Keratinocyte (primary cell): ENCODE results near the gene IL17C. TPM values are rescaled to one million over a fixed set of nuclear protein-coding genes. Genes with fewer than 3 reads are reported as not detected.

ENCODE experiments used
- DNase-seq: peaks from one replicate; pipeline ENCODE4 v3.0.0-alpha.2; 2011; ENCODE audit warnings: low read depth, missing footprints, low spot score
- FAIRE-seq: peaks from 2 replicates; lab custom pipeline; 2011; peaks lifted over from hg19 to GRCh38; lab: Jason Lieb, UNC
- H2AFZ ChIP-seq: 2 replicates; pipeline ENCODE4 v1.6.0; 2012; ENCODE audit warnings: low read length, control low read depth, inconsistent platforms; ENCODE audit not compliant: control insufficient read depth
- H3K27ac ChIP-seq: 2 replicates; pipeline ENCODE4 v1.5.1; 2011; ENCODE audit warnings: low read length; ENCODE audit not compliant: control insufficient read depth, insufficient read depth
- H3K27me3 ChIP-seq: 3 replicates; pipeline ENCODE4 v1.6.0; 2011; ENCODE audit warnings: low read length; ENCODE audit not compliant: control insufficient read depth, insufficient read depth; ENCODE audit errors: extremely low read depth
- H3K36me3 ChIP-seq, 2 experiments: 2 replicates in 1 of 2; 3 replicates in 1 of 2; pipeline ENCODE4 v1.5.1; 2011; ENCODE audit warnings: low read length in 2 of 2, mild to moderate bottlenecking in 1 of 2; ENCODE audit not compliant: control insufficient read depth in 2 of 2, insufficient read depth in 2 of 2; ENCODE audit errors: extremely low read depth in 1 of 2
- H3K4me1 ChIP-seq: 3 replicates; pipeline ENCODE4 v1.5.1; 2011; ENCODE audit warnings: low read length; ENCODE audit not compliant: control insufficient read depth, insufficient read depth; ENCODE audit errors: extremely low read depth
- H3K4me2 ChIP-seq: 3 replicates; pipeline ENCODE4 v1.6.0; 2011; ENCODE audit warnings: low read depth, low read length; ENCODE audit not compliant: control insufficient read depth, insufficient read depth; ENCODE audit errors: extremely low read depth
- H3K4me3 ChIP-seq, 3 experiments: fragments of 200-600 bp in 1 of 3; sonication (generic) in 1 of 3; 2 replicates in 2 of 3; 3 replicates in 1 of 3; pipeline ENCODE4 v1.5.1; 2011 to 2016; ENCODE audit warnings: low read length in 3 of 3, mild to moderate bottlenecking in 3 of 3, control low read depth in 2 of 3, inconsistent platforms in 1 of 3, low read depth in 1 of 3, mixed read lengths in 1 of 3, mixed run types in 1 of 3, moderate library complexity in 1 of 3; ENCODE audit not compliant: control insufficient read depth in 2 of 3, insufficient read depth in 2 of 3; ENCODE audit errors: extremely low read depth in 1 of 3
- H3K79me2 ChIP-seq: 2 replicates; pipeline ENCODE4 v1.6.0; 2012; ENCODE audit warnings: low read length; ENCODE audit not compliant: control insufficient read depth, insufficient read depth
- H3K9ac ChIP-seq: 3 replicates; pipeline ENCODE4 v1.6.0; 2011; ENCODE audit warnings: low read length; ENCODE audit not compliant: control insufficient read depth, insufficient read depth; ENCODE audit errors: extremely low read depth
- H3K9me1 ChIP-seq: 3 replicates; pipeline ENCODE4 v1.6.0; 2011; ENCODE audit warnings: low read length; ENCODE audit not compliant: control insufficient read depth, insufficient read depth; ENCODE audit errors: extremely low read depth
- H3K9me3 ChIP-seq: 2 replicates; pipeline ENCODE4 v1.5.1; 2012; ENCODE audit warnings: low read depth, low read length; ENCODE audit not compliant: control insufficient read depth
- H4K20me1 ChIP-seq: 3 replicates; pipeline ENCODE4 v1.6.0; 2011; ENCODE audit warnings: low read length; ENCODE audit not compliant: control insufficient read depth, insufficient read depth; ENCODE audit errors: extremely low read depth
- CTCF ChIP-seq, 3 experiments: IDR thresholded peaks in 1 of 3; conservative IDR thresholded peaks in 1 of 3; optimal IDR thresholded peaks in 1 of 3; 2 replicates in 2 of 3; 3 replicates in 1 of 3; pipeline versions ENCODE3 to v1.5.1; 2011; ENCODE audit warnings: low read length in 3 of 3, mild to moderate bottlenecking in 3 of 3, moderate library complexity in 2 of 3, control low read depth in 1 of 3, inconsistent platforms in 1 of 3; ENCODE audit not compliant: insufficient read depth in 2 of 3; ENCODE audit errors: extremely low read depth in 1 of 3
- EZH2 ChIP-seq: IDR thresholded peaks from one replicate; pipeline ENCODE4 v1.6.1; 2012; ENCODE audit warnings: inconsistent platforms, mild to moderate bottlenecking, low read length, moderate library complexity
- dilution Hi-C: fragments of 300-500 bp; cut with MboI; formaldehyde crosslinking; loops from one replicate; pipeline ENCODE4 v1.7.0; 2020; ENCODE audit warnings: low sequenced_read_pairs; ENCODE audit not compliant: extremely low pct_ligation_motif_present
- polyA plus RNA-seq, 5 experiments: library from polyadenylated mRNA; depleted of rRNA in 3 of 5; stranded (reverse) in 3 of 5; stranded (forward) in 1 of 5; unstranded in 1 of 5; fragments of >200 nt; gene quantifications; 1 replicate in 1 of 5; 2 replicates in 3 of 5; 3 replicates in 1 of 5; pipeline versions ENCODE4 v1.2.1 to v1.2.3, GENCODE V29; 2011 to 2012; ENCODE audit warnings: missing spikeins in 2 of 5, low read depth in 1 of 5, low replicate concordance in 1 of 5

Gene IL17C
- polyA plus RNA-seq, 1 donor (not counting 4 experiments of a cell fraction or from before 2014, with no cell fraction given) = not detected

GRCh38 chr16:88610909-88611812 lies 27.2 kb upstream of the IL17C start:
- no peaks in the 10 kb centered on the region for H3K79me2 ChIP-seq
- H3K27me3 ChIP-seq = no peaks in the 10 kb centered on the region
- H3K27ac ChIP-seq = no peak overlapping the region
- H4K20me1 ChIP-seq = peaks cover 3% of the 10 kb centered on the region
- no peak overlapping the region for H2AFZ ChIP-seq
- DNase-seq (no peak), FAIRE-seq (no peak)
- TF ChIP-seq CTCF (optimal IDR thresholded peaks at IDR 0.05 in 1 of 3, IDR thresholded peaks at IDR 0.05 in 1 of 3, conservative IDR thresholded peaks at IDR 0.05 in 1 of 3; ENCODE audit: extremely low read depth in 1 of 3, insufficient read depth in 2 of 3, low read length in 3 of 3) (no peak), EZH2 (no peak)
- dilution Hi-C loops = no loop called here
- H3K36me3 ChIP-seq = peaks cover 18 to 24% of the 10 kb centered on the region in 2 experiments
- H3K4me3 ChIP-seq = no peak overlapping the region
- H3K4me1 ChIP-seq = no peaks in the 10 kb centered on the region
- no peaks in the 10 kb centered on the region for H3K9me3 ChIP-seq
- no peaks in the 10 kb centered on the region for H3K9me1 ChIP-seq
- no peak overlapping the region for H3K4me2 ChIP-seq
- no peak overlapping the region for H3K9ac ChIP-seq

- H3K36me3 ChIP-seq = peaks cover 19 to 24% of the 10 kb centered on the region in 2 experiments
- dilution Hi-C loops = no loop called here
- no peaks in the 10 kb centered on the region for H3K4me1 ChIP-seq
- H3K27me3 ChIP-seq = no peaks in the 10 kb centered on the region
- no peak overlapping the region for H3K4me2 ChIP-seq
- H3K9me1 ChIP-seq = no peaks in the 10 kb centered on the region
- H3K9me3 ChIP-seq = no peaks in the 10 kb centered on the region
- H3K4me3 ChIP-seq = no peak overlapping the region
- peaks cover 7% of the 10 kb centered on the region for H4K20me1 ChIP-seq
- no peaks in the 10 kb centered on the region for H3K79me2 ChIP-seq
- TF ChIP-seq EZH2 = no peak
- peak in 1 of 3 experiments; percentile 6 for TF ChIP-seq CTCF (optimal IDR thresholded peaks at IDR 0.05 in 1 of 3, IDR thresholded peaks at IDR 0.05 in 1 of 3, conservative IDR thresholded peaks at IDR 0.05 in 1 of 3; ENCODE audit: extremely low read depth in 1 of 3, insufficient read depth in 2 of 3, low read length in 3 of 3)
- H2AFZ ChIP-seq = no peak overlapping the region
- no peak overlapping the region for H3K27ac ChIP-seq
- no peak for FAIRE-seq
- H3K9ac ChIP-seq = no peak overlapping the region
- no peak for DNase-seq
Measured at GRCh38 chr16:88613293-88613692, 25.1 kb upstream of the IL17C start.
